Testis (tissue), 3 donors: ENCODE data around the gene MEF2B. TPM values are rescaled to one million over a fixed set of nuclear protein-coding genes. Genes with fewer than 3 reads are reported as not detected.

Experiments used
- DNase-seq: peaks from one replicate; pipeline ENCODE4 v3.0.0-alpha.2; 2019
- H3K27ac ChIP-seq, 2 donors: fragments of 200-600 bp; sonication (generic); one replicate each; pipeline ENCODE4 v1.5.1; 2019
- H3K27me3 ChIP-seq: fragments of 200-600 bp; sonication (generic); one replicate; pipeline ENCODE4 v1.5.1; 2019
- H3K36me3 ChIP-seq: fragments of 200-600 bp; sonication (generic); one replicate; pipeline ENCODE4 v1.5.1; 2017; ENCODE audit warnings: low read depth; ENCODE audit errors: missing control alignments
- H3K4me1 ChIP-seq: fragments of 200-600 bp; sonication (generic); one replicate; pipeline ENCODE4 v1.5.1; 2019
- H3K4me3 ChIP-seq, 2 donors: fragments of 200-600 bp; sonication (generic); one replicate each; pipeline ENCODE4 v1.5.1; 2017 to 2019
- H3K9me3 ChIP-seq: fragments of 200-600 bp; sonication (generic); one replicate; pipeline ENCODE4 v1.5.1; 2017
- CTCF ChIP-seq, 3 experiments: fragments of 450-650 bp in 2 of 3; fragments of 200-600 bp in 1 of 3; sonication (generic) in 1 of 3; IDR thresholded peaks; one replicate each; pipeline ENCODE4 v1.5.1; 2016 to 2019; ENCODE audit warnings: antibody characterized with exemption in 3 of 3, mild to moderate bottlenecking in 2 of 3, moderate library complexity in 1 of 3
- POLR2A ChIP-seq: fragments of 450-650 bp; IDR thresholded peaks from one replicate; pipeline ENCODE4 v1.6.1; 2017; ENCODE audit warnings: antibody characterized with exemption, mild to moderate bottlenecking, moderate library complexity
- WGBS, 2 donors: methylation state at CpG; one replicate each; pipeline ENCODE4 v1.1.5; 2018; 5-methylcytosine and 5-hydroxymethylcytosine counted together
- intact Hi-C: fragments of 100-400 bp; cut with DNase I; formaldehyde crosslinking; loops from one replicate; pipeline ENCODE4 v1.15.1; 2023; ENCODE audit warnings: low total_unique reads
- polyA plus RNA-seq: library from polyadenylated mRNA; stranded (reverse); fragments of 350-450 nt; fragmentation: Illumina TruSeq; extraction: RNeasy Lipid Tissue Mini Kit (QIAGEN cat#74804); gene quantifications from one replicate; pipeline ENCODE4 v1.2.3, GENCODE V29; 2014; ENCODE audit warnings: low read depth, low replicate concordance; ENCODE audit not compliant: insufficient read depth
- total RNA-seq, 2 donors: library from RNA; depleted of rRNA; stranded (reverse); fragments of >200 nt; gene quantifications; one replicate each; pipeline ENCODE4 v1.2.3, GENCODE V29; 2016

The MEF2B gene
- total and polyA plus RNA-seq, 3 donors from 2014 or later: 3.0 to 5.7 (median 3.1) TPM

- intact Hi-C loops: no loop called here
- no peaks in the 10 kb centered on the region for H3K36me3 ChIP-seq
- WGBS, 2 donors: 93 to 95% methylated on average over 4 to 8 of the region's 8 CpGs
- no peak for DNase-seq
- H3K4me1 ChIP-seq: no peaks in the 10 kb centered on the region
- H3K9me3 ChIP-seq: no peaks in the 10 kb centered on the region
- no peak overlapping the region for H3K4me3 ChIP-seq
- TF ChIP-seq CTCF (IDR thresholded peaks at IDR 0.05) (no peak), POLR2A (no peak)
- no peak overlapping the region for H3K27ac ChIP-seq
- no peaks in the 10 kb centered on the region for H3K27me3 ChIP-seq
Measured at GRCh38 chr19:19101540-19101939, 68.5 kb downstream of the MEF2B start.

- TF ChIP-seq CTCF (IDR thresholded peaks at IDR 0.05) (no peak), POLR2A (no peak)
- H3K4me1 ChIP-seq: no peaks in the 10 kb centered on the region
- no peaks in the 10 kb centered on the region for H3K36me3 ChIP-seq
- no peak overlapping the region for H3K4me3 ChIP-seq
- no peak for DNase-seq
- intact Hi-C loops: no loop called here
- H3K27ac ChIP-seq: no peak overlapping the region
- H3K9me3 ChIP-seq: no peaks in the 10 kb centered on the region
- 84 to 85% methylated on average over 15 to 18 of the region's 18 CpGs for WGBS, 2 donors
- H3K27me3 ChIP-seq: no peaks in the 10 kb centered on the region
Measured at GRCh38 chr19:19098703-19099632, 71.1 kb downstream of the MEF2B start.

GRCh38 chr19:19098084-19098702, 71.9 kb downstream of the MEF2B start:
- intact Hi-C loops: no loop called here
- Histone ChIP-seq H3K9me3 (no peaks in the 10 kb centered on the region), H3K4me3 (no peak overlapping the region), H3K27me3 (no peaks in the 10 kb centered on the region), H3K4me1 (no peaks in the 10 kb centered on the region), H3K36me3 (no peaks in the 10 kb centered on the region), H3K27ac (no peak overlapping the region)
- 85 to 93% methylated on average over 9 of the region's 9 CpGs for WGBS, 2 donors
- no peak for TF ChIP-seq CTCF (IDR thresholded peaks at IDR 0.05)
- TF ChIP-seq POLR2A: no peak
- no peak for DNase-seq

GRCh38 chr19:19096641-19097627, 73.1 kb downstream of the MEF2B start:
- 91 to 96% methylated on average over 15 to 24 of the region's 24 CpGs for WGBS, 2 donors
- no peaks in the 10 kb centered on the region for H3K36me3 ChIP-seq
- intact Hi-C loops: no loop called here

More at GRCh38 chr19:19096641-19097627, 73.1 kb downstream of the MEF2B start:
- Histone ChIP-seq H3K27me3 (no peaks in the 10 kb centered on the region), H3K27ac (no peak overlapping the region), H3K4me3 (no peak overlapping the region), H3K9me3 (no peaks in the 10 kb centered on the region), H3K4me1 (no peaks in the 10 kb centered on the region)
- TF ChIP-seq POLR2A (no peak), CTCF (IDR thresholded peaks at IDR 0.05) (no peak)
- DNase-seq: no peak
